Omental fat pad (tissue), 4 donors: ENCODE data around the gene WFDC1. TPM values are rescaled to one million over a fixed set of nuclear protein-coding genes. Genes with fewer than 3 reads are reported as not detected.

Source experiments
- ATAC-seq: fragments of 150-250 bp; one replicate; pipeline ENCODE4 v1.9.1; 2016; ENCODE audit warnings: mild to moderate bottlenecking, moderate library complexity; ENCODE audit not compliant: low FRiP score
- DNase-seq: peaks from one replicate; pipeline ENCODE4 v3.0.0-alpha.2; 2019; ENCODE audit warnings: low spot score
- total RNA-seq, 4 donors: library from RNA; depleted of rRNA; stranded (reverse); fragments of >200 nt; gene quantifications; one replicate each; pipeline ENCODE4 v1.1.0, GENCODE V29; 2016
- TF ChIP-seq, protein P1 (sequence below), 3 donors: fragments of 450-650 bp; IDR thresholded peaks; one replicate each; pipeline ENCODE4 v1.5.1; 2016 to 2017; ENCODE audit warnings: antibody characterized with exemption in 3 of 3, mild to moderate bottlenecking in 3 of 3, moderate library complexity in 2 of 3

WFDC1 gene
- total RNA-seq, 4 donors from 2014 or later: 0.36 to 4.7 (median 2.5) TPM

DNA sequence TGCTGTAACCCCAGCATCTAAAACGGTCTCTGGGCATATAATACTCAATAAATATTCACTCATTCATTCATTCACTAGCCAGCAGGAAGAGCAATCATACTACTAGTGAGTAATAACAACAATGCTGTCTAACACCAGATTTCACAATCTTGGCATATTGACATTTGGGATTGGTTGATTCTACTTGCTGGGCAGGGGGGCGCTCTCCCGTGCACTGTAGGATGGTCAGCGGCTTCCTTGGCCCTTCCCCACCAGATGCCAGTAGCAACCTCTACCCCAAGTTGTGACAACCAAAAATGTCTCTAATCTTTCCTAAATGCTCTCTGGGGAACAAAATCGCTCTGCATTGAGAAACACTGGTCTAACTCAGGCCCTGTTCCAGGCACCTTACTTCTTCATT is 20.7 kb downstream of the WFDC1 start:
- DNase-seq (no peak), ATAC-seq (no peak)
- TF ChIP-seq, protein P1, sequence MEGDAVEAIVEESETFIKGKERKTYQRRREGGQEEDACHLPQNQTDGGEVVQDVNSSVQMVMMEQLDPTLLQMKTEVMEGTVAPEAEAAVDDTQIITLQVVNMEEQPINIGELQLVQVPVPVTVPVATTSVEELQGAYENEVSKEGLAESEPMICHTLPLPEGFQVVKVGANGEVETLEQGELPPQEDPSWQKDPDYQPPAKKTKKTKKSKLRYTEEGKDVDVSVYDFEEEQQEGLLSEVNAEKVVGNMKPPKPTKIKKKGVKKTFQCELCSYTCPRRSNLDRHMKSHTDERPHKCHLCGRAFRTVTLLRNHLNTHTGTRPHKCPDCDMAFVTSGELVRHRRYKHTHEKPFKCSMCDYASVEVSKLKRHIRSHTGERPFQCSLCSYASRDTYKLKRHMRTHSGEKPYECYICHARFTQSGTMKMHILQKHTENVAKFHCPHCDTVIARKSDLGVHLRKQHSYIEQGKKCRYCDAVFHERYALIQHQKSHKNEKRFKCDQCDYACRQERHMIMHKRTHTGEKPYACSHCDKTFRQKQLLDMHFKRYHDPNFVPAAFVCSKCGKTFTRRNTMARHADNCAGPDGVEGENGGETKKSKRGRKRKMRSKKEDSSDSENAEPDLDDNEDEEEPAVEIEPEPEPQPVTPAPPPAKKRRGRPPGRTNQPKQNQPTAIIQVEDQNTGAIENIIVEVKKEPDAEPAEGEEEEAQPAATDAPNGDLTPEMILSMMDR (IDR thresholded peaks at IDR 0.05): no peak

DNA sequence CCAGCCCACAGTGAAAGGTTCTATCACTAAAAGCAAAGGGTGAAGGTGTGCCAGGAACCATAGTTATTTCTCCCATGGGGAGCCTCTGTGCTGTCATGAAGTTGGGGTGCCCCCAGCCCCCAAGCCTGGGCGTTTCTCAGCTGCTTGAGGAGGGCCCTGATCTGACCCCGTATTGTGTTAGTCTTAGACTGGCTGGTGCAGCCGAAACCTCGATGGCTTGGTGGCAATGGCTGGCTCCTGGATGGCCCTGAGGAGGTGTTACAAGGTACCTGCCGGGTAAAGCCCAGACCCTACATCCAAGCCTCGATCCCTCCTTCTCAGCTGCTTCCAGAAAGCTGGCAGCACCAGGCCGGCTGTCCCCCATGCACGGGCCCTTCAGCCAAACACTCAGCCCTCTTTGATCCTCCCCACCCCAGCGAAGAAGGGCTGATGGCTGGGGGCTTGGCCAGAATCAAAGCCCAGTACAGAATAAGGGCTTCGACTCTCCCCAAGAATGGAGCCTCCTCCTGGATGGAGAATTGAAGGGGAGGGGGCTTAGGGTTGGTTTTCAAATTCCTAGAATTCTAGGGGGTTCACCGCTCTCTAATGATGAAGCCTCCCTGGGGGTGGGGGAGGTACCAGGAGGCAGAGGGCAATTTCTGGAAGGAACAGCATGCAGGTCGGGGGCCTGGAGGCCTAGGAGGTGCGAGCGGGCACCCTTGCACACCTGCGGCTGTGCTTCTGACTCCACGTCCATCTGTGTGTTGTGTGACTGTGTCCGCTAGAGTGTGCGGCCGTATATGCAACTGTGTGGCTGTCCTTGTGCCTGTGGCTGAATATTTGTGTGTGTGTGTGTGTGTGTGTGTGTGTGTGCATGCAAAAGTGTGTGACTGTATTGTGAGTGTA is 23.7 kb downstream of the WFDC1 start:
- ATAC-seq: no peak
- DNase-seq: no peak
- TF ChIP-seq, protein P1 (IDR thresholded peaks at IDR 0.05): no peak

DNA sequence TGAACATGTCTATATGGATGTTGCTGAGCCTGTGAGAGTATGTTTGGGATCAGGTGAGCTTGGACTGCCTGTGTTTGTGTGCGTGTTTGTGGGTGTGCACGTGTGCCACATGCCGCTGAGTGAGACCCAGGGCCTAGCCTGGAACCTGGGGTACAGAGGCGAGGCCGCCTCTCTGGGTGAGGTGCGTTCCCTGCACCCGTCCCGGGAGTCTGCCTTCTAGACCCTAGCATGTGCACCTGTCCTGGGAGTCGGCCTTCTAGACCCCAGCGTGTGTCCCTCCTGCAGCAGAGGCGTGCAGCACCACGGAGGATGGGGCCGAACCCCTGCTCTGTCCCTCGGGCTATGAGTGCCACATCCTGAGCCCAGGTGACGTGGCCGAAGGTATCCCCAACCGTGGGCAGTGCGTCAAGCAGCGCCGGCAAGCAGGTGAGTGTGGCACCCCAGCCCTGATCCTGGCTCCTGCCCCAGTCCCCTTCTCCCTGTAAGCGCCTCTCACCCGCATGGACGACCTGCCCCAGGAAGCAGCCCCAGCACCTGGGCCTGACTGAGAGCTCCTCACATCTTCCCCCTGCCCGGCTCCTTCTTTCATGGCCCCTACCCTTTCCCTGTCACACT is 24.6 kb downstream of the WFDC1 start:
- no peak for DNase-seq
- TF ChIP-seq, protein P1 (IDR thresholded peaks at IDR 0.05): no peak
- no peak for ATAC-seq

DNA sequence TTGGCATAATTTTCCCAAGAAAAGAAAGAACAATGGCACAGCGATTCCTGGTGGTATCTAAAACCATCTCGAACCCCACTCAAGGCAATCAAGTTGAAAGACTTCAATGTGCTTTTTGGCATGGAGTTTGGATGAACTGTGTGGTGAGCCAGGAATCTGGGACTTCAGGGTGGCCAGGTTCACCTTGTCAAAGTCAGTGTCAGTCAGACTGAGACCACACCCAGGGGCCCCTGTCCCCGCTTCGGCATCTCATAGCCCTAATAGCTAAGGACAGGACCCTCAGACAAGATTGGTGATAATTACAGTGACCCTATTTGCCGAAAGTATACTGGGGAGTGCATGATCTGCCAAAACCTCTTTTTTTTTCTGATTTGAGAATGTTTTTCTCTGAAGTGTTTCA is 25.8 kb downstream of the WFDC1 start:
- DNase-seq (no peak), ATAC-seq (no peak)
- TF ChIP-seq, protein P1 (IDR thresholded peaks at IDR 0.05): no peak

DNA sequence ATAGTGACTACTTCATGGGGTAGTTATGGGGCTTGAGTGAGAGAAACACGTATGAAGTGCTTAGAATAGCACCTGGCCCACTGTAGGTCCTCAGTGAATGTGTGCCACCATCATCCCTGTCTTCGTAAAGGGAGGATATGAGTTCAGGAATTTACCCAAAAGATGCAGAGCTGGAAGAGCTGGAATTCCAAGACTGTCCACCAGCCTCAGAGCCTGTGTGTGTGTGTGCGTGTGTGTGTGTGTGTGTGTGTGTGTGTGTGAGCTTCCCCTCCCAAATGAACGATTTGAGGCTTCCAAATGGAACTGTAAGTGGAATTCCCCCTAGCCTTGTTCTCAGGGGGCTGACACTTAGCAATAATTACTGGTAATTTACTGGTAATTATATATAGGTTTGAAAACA is 27.3 kb downstream of the WFDC1 start:
- TF ChIP-seq, protein P1 (IDR thresholded peaks at IDR 0.05): no peak
- no peak for DNase-seq

DNA sequence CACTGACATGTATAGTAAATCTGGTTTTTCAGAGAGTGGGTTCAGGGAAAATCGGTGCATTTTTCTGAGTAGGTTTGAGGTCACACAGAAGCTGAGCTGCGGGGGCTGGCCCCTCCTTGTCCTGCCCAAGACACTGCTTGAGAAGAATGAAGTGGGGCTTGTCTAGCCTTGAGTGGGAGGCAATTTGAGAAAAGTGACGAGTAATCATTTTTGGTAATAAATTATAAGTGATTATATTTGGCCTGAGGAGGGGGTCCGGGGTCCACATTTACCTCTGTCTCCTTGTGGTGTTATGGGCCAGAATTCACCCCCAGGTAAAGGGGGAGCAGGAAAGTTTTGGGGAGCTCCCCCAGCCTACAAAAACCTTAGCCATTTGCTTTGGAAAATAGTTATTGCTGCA is 28.1 kb downstream of the WFDC1 start:
- TF ChIP-seq, protein P1 (IDR thresholded peaks at IDR 0.05): no peak
- ATAC-seq (no peak), DNase-seq (no peak)

More for the DNA sequence above, 27.3 kb downstream of the WFDC1 start:
- no peak for ATAC-seq
